ENCODE results near the gene FAM81A. TPM values are rescaled to one million over a fixed set of nuclear protein-coding genes. Genes with fewer than 3 reads are reported as not detected.
"Not testable (repeated sequence)": the region's sequence is repeated elsewhere in the genome, so short reads cannot be mapped to it uniquely, and the experiment has no call there.

FAM81A gene
- total RNA-seq, 1 donor from 2014 or later = 0.41 TPM

- peaks cover 12% of the 10 kb centered on the region for H3K4me1 Mint-ChIP-seq
- Histone ChIP-seq H3K4me2 (no peak overlapping the region), H2AFZ (replicated peaks) (no peak overlapping the region), H3F3A (ENCODE audit: low read depth) (no peaks in the 10 kb centered on the region), H3K79me2 (ENCODE audit: low read depth) (no peaks in the 10 kb centered on the region), H3K36me3 (no peaks in the 10 kb centered on the region), H3K4me1 (no peaks in the 10 kb centered on the region), H3K9ac (no peak overlapping the region), H3K27ac (no peak overlapping the region), H4K20me1 (ENCODE audit: low read depth) (no peaks in the 10 kb centered on the region), H3K4me3 (no peak overlapping the region), H3K9me3 (ENCODE audit: low read depth) (no peaks in the 10 kb centered on the region), H3K27me3 (no peaks in the 10 kb centered on the region)
- H3K9me3 Mint-ChIP-seq = no peaks in the 10 kb centered on the region
- no peaks in the 10 kb centered on the region for H3K27me3 Mint-ChIP-seq (ENCODE audit: insufficient read depth, low read depth)
- no peak for TF ChIP-seq EZH2phosphoT487 (IDR thresholded peaks at IDR 0.05)
- no peak for TF ChIP-seq EZH2 (IDR thresholded peaks at IDR 0.05)
- TF ChIP-seq CTCF (IDR thresholded peaks at IDR 0.05) = no peak
- no peaks in the 10 kb centered on the region for H3K36me3 Mint-ChIP-seq
- DNase-seq (ENCODE audit: low spot score) = no peak
- no peak overlapping the region for H3K4me3 Mint-ChIP-seq
- H3K27ac Mint-ChIP-seq = no peak overlapping the region
These were observed 85.0 kb downstream of the FAM81A start for GRCh38 chr15:59522988-59523461.

GRCh38 chr15:59523702-59524101 is 85.7 kb downstream of the FAM81A start:
- Mint-ChIP-seq H3K4me3 (no peak overlapping the region), H3K27me3 (ENCODE audit: insufficient read depth, low read depth) (no peaks in the 10 kb centered on the region), H3K4me1 (peaks cover 12% of the 10 kb centered on the region), H3K36me3 (no peaks in the 10 kb centered on the region), H3K9me3 (no peaks in the 10 kb centered on the region), H3K27ac (no peak overlapping the region)
- no peak overlapping the region for H3K9ac ChIP-seq
- H4K20me1 ChIP-seq (ENCODE audit: low read depth) = no peaks in the 10 kb centered on the region
- H3K36me3 ChIP-seq = no peaks in the 10 kb centered on the region
- no peaks in the 10 kb centered on the region for H3K9me3 ChIP-seq (ENCODE audit: low read depth)
- no peaks in the 10 kb centered on the region for H3K27me3 ChIP-seq
- H2AFZ ChIP-seq (replicated peaks) = no peak overlapping the region
- no peak overlapping the region for H3K27ac ChIP-seq
- no peak for TF ChIP-seq EZH2 (IDR thresholded peaks at IDR 0.05)
- TF ChIP-seq EZH2phosphoT487 (IDR thresholded peaks at IDR 0.05) = no peak
- TF ChIP-seq CTCF (IDR thresholded peaks at IDR 0.05) = no peak
- H3F3A ChIP-seq (ENCODE audit: low read depth) = no peaks in the 10 kb centered on the region
- no peaks in the 10 kb centered on the region for H3K79me2 ChIP-seq (ENCODE audit: low read depth)
- H3K4me2 ChIP-seq = no peak overlapping the region
- no peak for DNase-seq (ENCODE audit: low spot score)
- H3K4me3 ChIP-seq = no peak overlapping the region
- no peaks in the 10 kb centered on the region for H3K4me1 ChIP-seq

GRCh38 chr15:59524331-59524731 is 86.3 kb downstream of the FAM81A start:
- TF ChIP-seq CTCF (IDR thresholded peaks at IDR 0.05) (no peak), EZH2 (IDR thresholded peaks at IDR 0.05) (no peak), EZH2phosphoT487 (IDR thresholded peaks at IDR 0.05) (no peak)
- Histone ChIP-seq H3K9me3 (ENCODE audit: low read depth) (no peaks in the 10 kb centered on the region), H3K36me3 (no peaks in the 10 kb centered on the region), H3K4me1 (no peaks in the 10 kb centered on the region), H3K27ac (no peak overlapping the region), H2AFZ (replicated peaks) (peak overlapping the region; percentile 37), H3F3A (ENCODE audit: low read depth) (no peaks in the 10 kb centered on the region), H3K79me2 (ENCODE audit: low read depth) (no peaks in the 10 kb centered on the region), H3K4me2 (no peak overlapping the region), H3K4me3 (no peak overlapping the region), H4K20me1 (ENCODE audit: low read depth) (no peaks in the 10 kb centered on the region), H3K9ac (no peak overlapping the region), H3K27me3 (no peaks in the 10 kb centered on the region)
- H3K9me3 Mint-ChIP-seq = no peaks in the 10 kb centered on the region
- no peak overlapping the region for H3K4me3 Mint-ChIP-seq
- no peak overlapping the region for H3K27ac Mint-ChIP-seq
- DNase-seq (ENCODE audit: low spot score) = peak; percentile 8
- no peaks in the 10 kb centered on the region for H3K27me3 Mint-ChIP-seq (ENCODE audit: insufficient read depth, low read depth)
- no peaks in the 10 kb centered on the region for H3K36me3 Mint-ChIP-seq
- peaks cover 12% of the 10 kb centered on the region for H3K4me1 Mint-ChIP-seq

- not testable (repeated sequence) for H3K4me1 ChIP-seq; H3K36me3 Mint-ChIP-seq; H3K27ac Mint-ChIP-seq; H3K27me3 Mint-ChIP-seq (ENCODE audit: insufficient read depth, low read depth); DNase-seq (ENCODE audit: low spot score); H3F3A ChIP-seq (ENCODE audit: low read depth); H3K9me3 Mint-ChIP-seq; H3K27me3 ChIP-seq; H2AFZ ChIP-seq (replicated peaks); H3K27ac ChIP-seq; H4K20me1 ChIP-seq (ENCODE audit: low read depth); H3K9me3 ChIP-seq (ENCODE audit: low read depth); H3K79me2 ChIP-seq (ENCODE audit: low read depth); H3K4me2 ChIP-seq; H3K36me3 ChIP-seq; H3K9ac ChIP-seq; H3K4me3 Mint-ChIP-seq; H3K4me3 ChIP-seq
- peaks cover 12% of the 10 kb centered on the region for H3K4me1 Mint-ChIP-seq
These were observed 88.5 kb downstream of the FAM81A start for GRCh38 chr15:59526466-59526865.
